Measurements from ENCODE around the gene SGMS1.

- TF ChIP-seq POLR2A (IDR thresholded peaks at IDR 0.05; ENCODE audit: low read depth, low read length) (no peak), POLR2AphosphoS5 (IDR thresholded peaks at IDR 0.05; ENCODE audit: low read depth, low read length) (no peak), TAF1 (IDR thresholded peaks at IDR 0.05; ENCODE audit: borderline replicate concordance, low read depth, low read length) (no peak)
Measured at GRCh38 chr10:50333872-50334271, 289.9 kb downstream of the SGMS1 start.
